PC-9 (cell line): Measurements from ENCODE around the gene C9orf85.

Source experiments
- EZH2 ChIP-seq: fragments of 200-600 bp; sonication (generic); IDR thresholded peaks from 2 replicates; pipeline ENCODE4 v1.8.0; 2017; ENCODE audit warnings: antibody characterized with exemption, low read depth
- TF ChIP-seq, protein P1 (sequence below): fragments of 200-600 bp; sonication (generic); conservative IDR thresholded peaks from 2 replicates; pipeline ENCODE4 v1.6.1; 2017; ENCODE audit warnings: mixed run types, antibody characterized with exemption, mild to moderate bottlenecking, moderate library complexity

DNA sequence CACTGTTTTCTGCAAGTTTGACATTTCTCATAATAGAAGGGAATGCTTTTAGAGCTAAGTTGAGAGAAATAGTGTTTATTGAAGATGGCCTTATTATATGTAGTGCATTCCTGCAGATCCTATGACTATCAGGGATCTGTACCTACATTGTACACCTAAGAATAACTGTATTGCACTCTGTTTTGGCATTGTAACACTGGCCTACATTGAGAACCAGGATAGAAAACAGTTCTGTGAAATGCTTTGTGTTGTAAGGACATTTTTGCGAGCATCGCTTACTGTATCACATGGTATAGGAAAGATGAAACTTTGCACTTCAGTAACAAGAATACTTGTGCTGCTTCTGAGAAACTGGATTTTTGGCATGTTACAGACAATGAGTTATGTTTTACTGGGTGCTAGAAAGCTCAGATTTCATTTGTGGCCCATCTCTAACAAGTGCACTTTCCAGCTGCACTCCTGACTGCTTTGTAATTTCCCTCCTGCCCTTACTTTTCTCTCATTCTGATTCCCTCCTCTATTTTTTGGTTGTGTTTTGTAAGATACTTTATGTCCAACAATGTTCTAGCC is 30.6 kb downstream of the C9orf85 start:
- TF ChIP-seq, protein P1, sequence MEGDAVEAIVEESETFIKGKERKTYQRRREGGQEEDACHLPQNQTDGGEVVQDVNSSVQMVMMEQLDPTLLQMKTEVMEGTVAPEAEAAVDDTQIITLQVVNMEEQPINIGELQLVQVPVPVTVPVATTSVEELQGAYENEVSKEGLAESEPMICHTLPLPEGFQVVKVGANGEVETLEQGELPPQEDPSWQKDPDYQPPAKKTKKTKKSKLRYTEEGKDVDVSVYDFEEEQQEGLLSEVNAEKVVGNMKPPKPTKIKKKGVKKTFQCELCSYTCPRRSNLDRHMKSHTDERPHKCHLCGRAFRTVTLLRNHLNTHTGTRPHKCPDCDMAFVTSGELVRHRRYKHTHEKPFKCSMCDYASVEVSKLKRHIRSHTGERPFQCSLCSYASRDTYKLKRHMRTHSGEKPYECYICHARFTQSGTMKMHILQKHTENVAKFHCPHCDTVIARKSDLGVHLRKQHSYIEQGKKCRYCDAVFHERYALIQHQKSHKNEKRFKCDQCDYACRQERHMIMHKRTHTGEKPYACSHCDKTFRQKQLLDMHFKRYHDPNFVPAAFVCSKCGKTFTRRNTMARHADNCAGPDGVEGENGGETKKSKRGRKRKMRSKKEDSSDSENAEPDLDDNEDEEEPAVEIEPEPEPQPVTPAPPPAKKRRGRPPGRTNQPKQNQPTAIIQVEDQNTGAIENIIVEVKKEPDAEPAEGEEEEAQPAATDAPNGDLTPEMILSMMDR, result no peak
- no peak for TF ChIP-seq EZH2
